Hepatocyte (in vitro differentiated cells): Measurements from ENCODE around the gene EPAS1.

Experiments
- EZH2phosphoT487 ChIP-seq: fragments of 200-600 bp; sonication (generic); IDR thresholded peaks from one replicate; pipeline ENCODE4 v1.6.1; 2018; ENCODE audit warnings: antibody characterized with exemption, mild to moderate bottlenecking, low read depth, moderate library complexity; ENCODE audit not compliant: unreplicated experiment, severe bottlenecking
- TF ChIP-seq, protein P1 (sequence below): fragments of 200-600 bp; sonication (generic); IDR thresholded peaks from 2 replicates; pipeline ENCODE4 v1.5.1; 2016; ENCODE audit warnings: antibody characterized with exemption, mild to moderate bottlenecking; ENCODE audit not compliant: poor library complexity

DNA sequence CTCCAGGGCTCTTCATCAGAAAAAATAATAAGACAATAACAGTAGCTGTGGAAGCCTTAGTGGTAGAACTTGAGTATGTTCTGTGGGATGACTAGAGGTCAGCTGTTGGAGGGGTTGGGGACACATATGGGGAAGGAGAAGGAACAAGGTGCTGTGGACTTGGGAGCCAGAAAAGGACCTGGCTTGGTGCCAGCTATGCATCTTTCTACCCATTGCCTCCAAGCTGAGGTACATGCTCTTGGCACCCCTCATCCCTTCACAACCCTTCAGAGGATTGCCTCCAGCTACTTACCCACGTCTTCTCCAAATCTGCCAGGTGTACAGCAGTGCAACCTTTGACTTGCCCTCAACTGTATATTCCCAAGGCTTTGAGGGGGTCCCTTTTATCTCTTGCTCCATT is 15.3 kb upstream of the EPAS1 start:
- TF ChIP-seq, protein P1, sequence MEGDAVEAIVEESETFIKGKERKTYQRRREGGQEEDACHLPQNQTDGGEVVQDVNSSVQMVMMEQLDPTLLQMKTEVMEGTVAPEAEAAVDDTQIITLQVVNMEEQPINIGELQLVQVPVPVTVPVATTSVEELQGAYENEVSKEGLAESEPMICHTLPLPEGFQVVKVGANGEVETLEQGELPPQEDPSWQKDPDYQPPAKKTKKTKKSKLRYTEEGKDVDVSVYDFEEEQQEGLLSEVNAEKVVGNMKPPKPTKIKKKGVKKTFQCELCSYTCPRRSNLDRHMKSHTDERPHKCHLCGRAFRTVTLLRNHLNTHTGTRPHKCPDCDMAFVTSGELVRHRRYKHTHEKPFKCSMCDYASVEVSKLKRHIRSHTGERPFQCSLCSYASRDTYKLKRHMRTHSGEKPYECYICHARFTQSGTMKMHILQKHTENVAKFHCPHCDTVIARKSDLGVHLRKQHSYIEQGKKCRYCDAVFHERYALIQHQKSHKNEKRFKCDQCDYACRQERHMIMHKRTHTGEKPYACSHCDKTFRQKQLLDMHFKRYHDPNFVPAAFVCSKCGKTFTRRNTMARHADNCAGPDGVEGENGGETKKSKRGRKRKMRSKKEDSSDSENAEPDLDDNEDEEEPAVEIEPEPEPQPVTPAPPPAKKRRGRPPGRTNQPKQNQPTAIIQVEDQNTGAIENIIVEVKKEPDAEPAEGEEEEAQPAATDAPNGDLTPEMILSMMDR: no peak
- no peak for TF ChIP-seq EZH2phosphoT487
